ENCODE results near the gene TWF2.
A peak's percentile ranks its signal among the peaks of the same experiment; 100 is the strongest.

The TWF2 gene

GRCh38 chr3:52221563-52222318, 17.2 kb downstream of the TWF2 start:
- DNase-seq, result peak; percentile 44

GRCh38 chr3:52221141-52221562, 17.8 kb downstream of the TWF2 start:
- no peak for DNase-seq

- peak; percentile 91 for DNase-seq
Observed at GRCh38 chr3:52220380-52221026, 18.5 kb downstream of the TWF2 start.

DNA sequence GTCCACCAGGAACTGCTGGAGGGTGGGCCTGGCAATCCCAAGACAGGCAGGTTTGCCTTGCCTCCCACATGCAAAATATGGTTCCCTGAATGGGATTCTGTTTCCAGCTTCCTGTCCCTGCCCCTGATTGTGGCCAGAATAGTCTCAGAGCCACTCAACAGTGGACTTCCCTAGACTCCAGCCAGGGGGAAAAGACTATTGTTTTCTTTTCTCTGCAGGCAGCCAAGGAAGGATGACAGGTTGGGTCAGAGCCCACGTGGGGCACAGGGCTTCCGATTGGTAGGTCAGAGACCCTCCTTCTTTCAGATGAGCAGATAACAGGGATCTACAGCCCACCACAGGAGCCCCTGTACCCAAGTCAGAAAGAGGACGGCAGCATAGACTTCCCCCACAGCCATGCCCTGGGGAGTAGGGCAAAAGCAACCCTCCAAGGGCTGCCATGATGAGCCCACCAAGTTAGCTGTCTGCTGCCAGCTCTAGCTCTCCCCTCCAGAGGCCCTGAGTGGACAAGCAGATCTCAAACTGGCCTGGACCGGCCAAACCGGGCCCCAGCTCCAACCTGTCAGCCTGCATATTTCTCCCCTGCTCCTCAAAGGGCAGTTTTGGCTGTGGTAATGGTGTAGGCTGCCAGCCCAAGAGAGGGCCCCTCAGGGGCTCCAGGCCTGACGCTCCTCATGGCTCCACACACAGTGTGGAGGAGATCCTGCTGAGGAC, 19.9 kb downstream of the TWF2 start:
- no peak for DNase-seq

- DNase-seq, result no peak
Observed at GRCh38 chr3:52218454-52218853, 20.5 kb downstream of the TWF2 start.

DNA sequence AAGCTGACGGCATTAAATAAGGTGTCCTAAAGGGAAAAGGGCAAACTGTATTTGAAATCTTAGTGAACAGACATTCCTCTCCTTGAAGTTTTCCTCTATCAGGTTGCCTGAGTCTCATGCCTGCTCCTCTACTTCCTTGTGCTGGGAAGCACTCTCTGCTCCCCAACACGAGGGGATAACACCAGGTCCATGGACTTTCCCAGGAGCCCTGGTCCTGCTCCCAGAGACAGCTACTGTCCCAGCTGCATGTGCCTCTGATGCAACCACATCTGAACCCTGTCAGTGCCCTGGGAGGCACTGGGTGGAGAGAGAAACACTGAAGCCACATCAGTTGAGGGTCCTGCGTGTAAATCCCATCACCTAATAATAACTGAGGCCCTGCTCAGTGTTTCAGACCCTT, 20.9 kb downstream of the TWF2 start:
- no peak for DNase-seq

DNA sequence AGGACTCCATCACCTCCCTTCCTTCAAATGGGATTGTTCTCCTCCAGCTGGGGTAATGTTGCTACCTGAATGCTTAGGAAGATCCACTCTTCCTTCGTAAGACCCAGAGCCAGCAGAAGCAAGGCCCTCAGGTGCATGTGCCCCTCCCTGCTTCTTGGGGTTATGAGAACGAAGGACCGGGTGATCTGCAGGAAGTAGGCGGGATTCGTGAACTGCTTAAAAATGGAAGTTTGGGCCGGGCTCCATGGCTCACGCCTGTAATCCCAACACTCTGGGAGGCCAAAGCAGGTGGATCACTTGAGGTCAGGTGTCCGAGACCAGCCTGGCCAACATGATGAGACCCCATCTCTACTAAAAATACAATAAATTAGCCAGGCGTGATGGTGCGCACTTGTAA, 21.6 kb downstream of the TWF2 start:
- DNase-seq, result no peak

DNA sequence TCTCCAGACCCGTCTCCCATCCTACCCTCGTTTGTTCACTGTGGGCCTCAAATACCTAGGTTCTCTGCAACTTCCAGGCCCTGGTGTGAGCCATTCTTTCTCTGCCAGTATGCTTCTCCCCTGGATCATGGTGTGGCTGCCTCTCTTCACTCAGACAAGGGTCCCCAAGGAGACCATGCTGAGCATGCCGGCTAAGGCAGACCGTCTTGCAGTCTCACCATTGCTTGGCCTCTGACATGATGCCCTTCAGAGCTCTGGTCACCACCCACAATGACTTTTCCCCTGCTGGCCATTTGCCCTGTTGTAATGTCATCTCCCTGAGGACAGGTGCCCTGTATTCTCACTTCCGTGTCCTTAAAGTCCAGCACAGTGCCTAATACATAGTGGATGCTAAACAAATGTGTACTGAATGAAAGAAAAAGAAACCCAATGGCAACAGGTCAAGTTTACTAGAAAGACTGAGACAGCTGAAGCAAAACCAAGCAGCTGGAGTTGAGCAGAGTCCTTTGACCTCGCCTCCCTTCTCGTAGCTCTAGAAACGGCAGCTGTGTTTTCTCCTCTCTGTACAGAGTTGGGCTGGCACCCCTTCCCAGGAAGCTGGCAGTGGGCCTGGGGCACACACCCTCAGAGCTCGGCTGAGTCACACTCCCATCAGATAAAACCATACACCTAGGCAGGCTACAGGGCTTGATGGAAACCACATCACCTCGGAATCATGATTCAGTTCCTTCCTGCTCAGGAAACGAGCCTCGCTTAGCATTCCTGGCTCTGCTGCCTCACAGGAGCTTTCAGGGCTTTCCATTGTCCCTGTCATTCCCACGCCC, 22.2 kb downstream of the TWF2 start:
- DNase-seq, result peak; percentile 45

DNA sequence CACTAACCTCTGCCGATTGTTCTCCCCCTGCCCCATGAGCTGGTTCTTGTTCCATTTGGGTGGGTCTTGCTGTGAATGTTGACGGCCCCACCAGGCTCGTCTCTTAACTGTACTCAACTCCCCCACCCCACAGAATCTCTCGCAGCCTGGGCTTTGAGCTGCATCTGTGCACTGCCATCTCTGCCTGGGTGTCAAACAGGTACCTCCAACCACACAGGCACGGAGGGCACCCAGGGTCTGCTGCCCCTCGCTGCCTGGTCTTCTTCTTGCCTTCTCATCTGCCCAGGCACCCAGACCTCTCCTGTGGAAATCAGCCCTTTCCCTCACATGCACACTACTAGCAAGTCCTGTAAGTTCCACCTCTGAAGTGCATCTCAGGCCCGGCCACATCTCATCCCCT, 23.6 kb downstream of the TWF2 start:
- no peak for DNase-seq

DNA sequence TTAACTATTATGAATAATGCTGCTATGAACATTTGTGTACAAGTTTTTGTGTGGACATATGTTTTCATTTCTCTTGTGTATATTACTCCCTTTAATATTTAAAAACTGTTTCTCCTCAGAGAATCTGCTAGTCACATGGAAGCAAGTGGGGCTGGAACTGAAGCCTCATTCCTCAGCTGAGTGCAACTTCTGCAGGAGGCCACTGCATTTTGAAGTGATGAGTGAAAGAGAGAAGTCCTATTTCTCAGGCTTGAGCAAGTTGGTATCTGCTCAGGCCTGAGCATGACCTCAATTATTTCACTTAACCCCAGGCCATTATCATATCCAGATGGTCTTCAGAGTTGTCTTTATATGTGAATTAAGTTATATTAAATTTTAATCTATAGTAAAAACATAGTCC, 25.1 kb downstream of the TWF2 start:
- DNase-seq, result no peak

- no peak for DNase-seq
Observed at GRCh38 chr3:52213005-52213404, 26.0 kb downstream of the TWF2 start.

DNA sequence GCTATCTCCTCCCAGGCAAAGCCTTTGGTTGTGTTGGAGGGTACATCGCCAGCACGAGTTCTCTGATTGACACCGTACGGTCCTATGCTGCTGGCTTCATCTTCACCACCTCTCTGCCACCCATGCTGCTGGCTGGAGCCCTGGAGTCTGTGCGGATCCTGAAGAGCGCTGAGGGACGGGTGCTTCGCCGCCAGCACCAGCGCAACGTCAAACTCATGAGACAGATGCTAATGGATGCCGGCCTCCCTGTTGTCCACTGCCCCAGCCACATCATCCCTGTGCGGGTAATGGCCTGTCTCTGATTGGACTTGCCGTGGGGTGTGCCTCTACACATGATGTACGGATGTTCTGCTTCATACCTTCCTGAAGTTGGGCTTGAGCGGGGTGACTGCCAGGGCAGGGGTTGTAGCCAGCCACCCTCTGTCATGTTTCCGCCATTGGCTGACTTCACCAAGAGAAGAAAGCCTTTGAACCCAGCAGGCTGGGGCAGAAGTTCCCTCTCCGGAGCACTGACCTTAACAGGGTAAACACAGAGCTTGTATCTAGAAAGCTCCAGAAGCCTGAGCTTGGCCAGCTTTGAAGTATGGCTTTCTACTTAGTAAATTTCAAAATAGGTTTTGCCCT, 27.6 kb downstream of the TWF2 start:
- no peak for DNase-seq

DNA sequence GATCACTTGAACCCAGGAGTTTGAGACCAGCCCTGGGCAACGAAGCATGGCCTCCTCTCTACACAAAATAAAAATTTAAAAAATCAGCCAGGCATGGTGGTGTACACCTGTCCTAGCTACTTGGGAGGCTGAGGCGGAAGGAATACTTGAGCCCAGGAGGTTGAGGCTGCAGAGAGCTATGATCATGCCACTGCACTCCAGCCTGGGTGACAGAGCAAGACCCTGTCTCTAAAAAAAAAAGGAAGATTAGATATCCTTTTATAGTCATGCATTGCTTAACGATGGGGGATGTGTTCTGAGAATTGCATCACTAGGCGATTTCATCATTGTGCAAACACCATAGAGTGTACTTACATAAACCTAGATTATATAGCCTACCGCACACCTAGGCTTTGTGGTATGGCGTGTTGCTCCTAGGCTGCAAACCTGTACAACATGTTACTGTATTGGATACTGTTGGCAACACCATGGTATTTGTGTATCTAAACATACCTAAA, 28.4 kb downstream of the TWF2 start:
- DNase-seq, result no peak

GRCh38 chr3:52210037-52210436, 28.9 kb downstream of the TWF2 start:
- no peak for DNase-seq

DNA sequence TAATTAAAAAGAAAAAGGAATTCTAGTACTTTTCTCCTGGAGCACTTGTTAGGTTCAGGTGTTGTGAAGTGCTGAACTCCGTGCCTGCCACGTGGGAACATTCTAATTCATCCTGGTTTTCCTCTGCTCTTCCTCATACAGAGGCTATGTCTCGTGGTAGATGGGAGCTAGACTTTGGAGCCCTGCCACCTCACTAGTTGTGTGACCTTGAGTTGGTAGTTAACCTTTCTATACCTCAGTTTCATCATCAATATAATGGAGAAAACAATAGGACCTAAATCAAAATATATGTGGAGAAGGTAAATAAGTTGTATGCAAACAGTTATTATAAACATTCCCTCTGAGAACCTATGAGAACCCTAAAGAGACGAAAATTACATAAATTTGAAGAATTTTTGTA, 30.4 kb downstream of the TWF2 start:
- DNase-seq, result no peak

DNA sequence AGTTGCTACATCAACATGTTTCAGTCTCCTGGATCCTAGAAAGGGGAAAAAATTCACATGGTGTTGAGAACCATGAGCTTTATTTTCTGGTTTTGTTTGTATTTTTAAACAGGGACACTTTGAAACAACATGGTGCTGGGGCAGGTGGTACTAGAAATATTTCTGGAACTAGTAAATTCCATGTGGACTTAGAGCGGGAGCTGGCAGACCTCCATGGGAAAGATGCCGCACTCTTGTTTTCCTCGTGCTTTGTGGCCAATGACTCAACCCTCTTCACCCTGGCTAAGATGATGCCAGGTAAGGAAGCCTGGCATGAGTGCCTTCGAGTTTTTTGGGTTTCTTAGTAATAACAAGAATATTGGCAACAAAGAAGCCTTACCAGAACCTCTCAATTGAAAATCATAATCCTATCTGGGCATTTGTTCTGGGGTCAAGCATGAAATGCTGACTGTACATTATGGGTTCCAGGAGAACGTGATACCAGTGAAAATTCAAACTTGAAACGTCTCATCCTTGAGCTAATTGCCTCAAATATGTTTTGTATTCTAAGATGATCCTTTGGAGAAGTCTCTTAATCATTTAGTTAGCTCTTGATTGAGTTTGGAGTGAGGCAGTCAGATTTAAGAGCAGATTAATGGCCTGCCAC, 33.1 kb downstream of the TWF2 start:
- DNase-seq, result no peak

- no peak for DNase-seq
Observed at GRCh38 chr3:52204337-52205073, 34.5 kb downstream of the TWF2 start.

DNA sequence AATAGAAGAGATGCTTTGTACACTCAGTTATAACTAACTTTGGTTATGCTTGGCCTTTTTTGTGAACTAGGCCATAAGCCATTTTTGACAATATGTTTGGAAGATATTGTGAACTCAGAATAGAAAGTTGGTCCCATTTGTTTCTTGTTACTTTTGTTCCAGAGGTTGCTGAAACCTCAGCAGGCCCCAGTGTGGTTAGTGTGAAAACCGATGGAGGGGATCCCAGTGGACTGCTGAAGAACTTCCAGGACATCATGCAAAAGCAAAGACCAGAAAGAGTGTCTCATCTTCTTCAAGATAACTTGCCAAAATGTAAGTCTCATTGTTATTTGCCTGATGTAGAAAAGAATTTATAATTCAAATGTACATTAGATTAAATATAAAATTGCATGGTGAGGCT, 35.3 kb downstream of the TWF2 start:
- DNase-seq, result no peak

GRCh38 chr3:52202384-52203077, 36.4 kb downstream of the TWF2 start:
- no peak for DNase-seq

DNA sequence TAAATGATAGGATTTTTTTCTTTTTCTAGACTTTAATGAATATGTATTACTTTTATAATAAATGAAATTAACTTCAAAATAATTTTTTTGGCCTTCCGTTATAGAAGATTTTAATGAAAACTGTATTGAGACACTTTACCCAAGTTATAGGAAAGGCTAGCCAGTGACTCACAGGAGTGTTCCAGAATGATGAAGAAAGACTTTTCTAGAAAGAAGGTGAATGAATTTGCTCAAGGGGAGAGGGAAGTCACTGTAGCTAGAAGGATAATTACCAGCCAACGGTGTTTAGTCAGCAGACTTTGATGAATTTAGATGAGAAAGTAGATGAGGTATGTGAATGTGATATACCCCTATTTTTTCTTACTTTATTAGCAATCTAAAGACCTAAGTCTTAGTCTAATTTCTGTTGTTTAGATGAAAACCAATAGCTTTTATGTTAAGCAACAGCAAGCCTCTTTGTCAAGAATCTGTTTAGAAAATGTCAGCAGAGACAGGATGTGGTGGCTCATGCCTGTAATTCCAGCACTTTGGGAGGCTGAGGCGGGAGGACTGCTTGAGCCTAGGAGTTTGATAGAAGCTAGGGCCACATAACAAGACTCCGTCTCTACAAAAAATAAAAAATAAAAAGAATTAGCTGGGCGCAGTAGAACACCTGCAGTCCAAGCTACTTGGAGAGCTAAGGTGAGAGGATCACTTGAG, 37.8 kb downstream of the TWF2 start:
- DNase-seq, result no peak

Data from stimulated activated CD4-positive, alpha-beta T cell treated with anti-CD3 and anti-CD28 coated beads, Interleukin-4, amount 100 ng/mL, for 1 hour (primary cell).